ENCODE results near the gene CELF4.

Gene CELF4

GRCh38 chr18:37440206-37440605, 125.4 kb downstream of the CELF4 start:
- TF ChIP-seq TCF12 (IDR thresholded peaks at IDR 0.05; ENCODE audit: low read depth): no peak

- no peak for TF ChIP-seq CEBPB (IDR thresholded peaks at IDR 0.05)
- no peak for TF ChIP-seq TAF1 (IDR thresholded peaks at IDR 0.05; ENCODE audit: low read depth)
- no peak for TF ChIP-seq TCF12 (IDR thresholded peaks at IDR 0.05; ENCODE audit: low read depth)
- TF ChIP-seq TEAD4 (IDR thresholded peaks at IDR 0.05): no peak
- no peak for TF ChIP-seq EP300 (IDR thresholded peaks at IDR 0.05; ENCODE audit: borderline replicate concordance)
- no peak for TF ChIP-seq USF1 (IDR thresholded peaks at IDR 0.05)
- no peak for TF ChIP-seq REST (IDR thresholded peaks at IDR 0.05; ENCODE audit: low read depth)
- no peak for TF ChIP-seq EGR1 (IDR thresholded peaks at IDR 0.05)
- no peak for TF ChIP-seq ZBTB7A (IDR thresholded peaks at IDR 0.05; ENCODE audit: low read depth)
- TF ChIP-seq NFIC (IDR thresholded peaks at IDR 0.05): no peak
- no peak for TF ChIP-seq CREB1 (IDR thresholded peaks at IDR 0.05; ENCODE audit: low read depth)
- no peak for TF ChIP-seq FOXM1 (IDR thresholded peaks at IDR 0.05; ENCODE audit: borderline replicate concordance, low read depth)
Observed at GRCh38 chr18:37438417-37439180, 127.0 kb downstream of the CELF4 start.

DNA sequence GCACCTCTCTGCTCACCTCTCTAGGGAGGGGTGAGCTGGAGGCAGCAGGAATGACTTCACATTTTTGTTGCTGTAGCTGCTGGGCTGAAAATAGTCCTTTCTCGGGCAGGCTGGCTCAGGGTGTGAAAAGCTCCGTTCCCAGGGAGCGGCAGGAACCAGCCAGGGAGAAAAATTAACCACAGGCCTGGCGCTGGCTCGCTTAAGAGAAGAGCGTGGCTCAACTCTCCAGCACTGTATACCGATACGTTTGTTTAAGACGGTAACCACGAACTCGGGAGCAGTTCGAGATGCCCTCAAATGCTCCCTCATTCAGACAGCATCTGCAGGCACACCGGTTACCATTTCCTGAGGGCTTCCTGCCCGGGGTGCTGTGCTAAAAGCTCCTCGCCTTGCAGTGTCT, 129.6 kb downstream of the CELF4 start:
- TF ChIP-seq USF1 (IDR thresholded peaks at IDR 0.05) (no peak), REST (IDR thresholded peaks at IDR 0.05; ENCODE audit: low read depth) (no peak), ZBTB7A (IDR thresholded peaks at IDR 0.05; ENCODE audit: low read depth) (no peak), NFIC (IDR thresholded peaks at IDR 0.05) (no peak), TEAD4 (IDR thresholded peaks at IDR 0.05) (no peak), CREB1 (IDR thresholded peaks at IDR 0.05; ENCODE audit: low read depth) (no peak), EGR1 (IDR thresholded peaks at IDR 0.05) (no peak), TCF12 (IDR thresholded peaks at IDR 0.05; ENCODE audit: low read depth) (no peak), RAD21 (IDR thresholded peaks at IDR 0.05; ENCODE audit: low read depth) (no peak), TAF1 (IDR thresholded peaks at IDR 0.05; ENCODE audit: low read depth) (no peak), EP300 (IDR thresholded peaks at IDR 0.05; ENCODE audit: borderline replicate concordance) (no peak), CEBPB (IDR thresholded peaks at IDR 0.05) (no peak), FOXM1 (IDR thresholded peaks at IDR 0.05; ENCODE audit: borderline replicate concordance, low read depth) (no peak), YY1 (IDR thresholded peaks at IDR 0.05; ENCODE audit: low read depth) (no peak)
- TF ChIP-seq, protein P1, sequence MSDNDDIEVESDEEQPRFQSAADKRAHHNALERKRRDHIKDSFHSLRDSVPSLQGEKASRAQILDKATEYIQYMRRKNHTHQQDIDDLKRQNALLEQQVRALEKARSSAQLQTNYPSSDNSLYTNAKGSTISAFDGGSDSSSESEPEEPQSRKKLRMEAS (IDR thresholded peaks at IDR 0.05): no peak

DNA sequence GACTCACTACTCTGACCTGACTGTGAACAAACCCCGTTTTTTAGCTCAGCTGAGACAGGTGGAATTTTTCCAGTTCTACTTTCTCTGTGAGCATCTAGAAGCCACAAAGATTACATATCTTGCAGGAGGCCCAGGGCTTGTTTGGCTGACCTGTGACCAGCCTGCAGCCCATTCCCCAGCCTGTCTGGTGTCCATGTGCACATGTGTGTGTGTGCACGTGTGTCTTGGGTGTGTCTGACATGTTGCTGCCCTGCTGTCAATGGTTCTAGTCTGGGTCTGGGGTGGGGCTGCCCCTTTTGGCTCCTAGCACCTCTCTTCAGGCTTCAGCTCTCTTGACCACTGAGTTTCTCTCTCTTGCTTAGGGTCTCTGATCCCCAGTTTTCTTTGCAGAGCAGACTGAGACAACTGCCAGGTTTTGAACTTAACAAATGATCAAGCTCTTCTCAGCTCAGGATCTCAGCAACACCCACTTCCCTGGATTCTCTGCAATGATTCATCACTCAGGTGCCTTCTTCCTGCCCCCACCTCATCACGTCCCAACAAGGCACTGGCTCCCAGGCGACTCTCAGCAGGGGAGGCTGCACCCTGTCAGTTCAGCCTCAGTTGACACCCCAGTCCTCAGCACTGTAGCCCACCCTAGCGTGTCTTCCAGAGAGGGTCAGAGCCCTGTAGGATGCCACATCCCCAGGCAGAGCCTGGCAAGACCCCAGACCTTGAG, 130.3 kb downstream of the CELF4 start:
- TF ChIP-seq FOXM1 (IDR thresholded peaks at IDR 0.05; ENCODE audit: borderline replicate concordance, low read depth) (no peak), EP300 (IDR thresholded peaks at IDR 0.05; ENCODE audit: borderline replicate concordance) (no peak)

DNA sequence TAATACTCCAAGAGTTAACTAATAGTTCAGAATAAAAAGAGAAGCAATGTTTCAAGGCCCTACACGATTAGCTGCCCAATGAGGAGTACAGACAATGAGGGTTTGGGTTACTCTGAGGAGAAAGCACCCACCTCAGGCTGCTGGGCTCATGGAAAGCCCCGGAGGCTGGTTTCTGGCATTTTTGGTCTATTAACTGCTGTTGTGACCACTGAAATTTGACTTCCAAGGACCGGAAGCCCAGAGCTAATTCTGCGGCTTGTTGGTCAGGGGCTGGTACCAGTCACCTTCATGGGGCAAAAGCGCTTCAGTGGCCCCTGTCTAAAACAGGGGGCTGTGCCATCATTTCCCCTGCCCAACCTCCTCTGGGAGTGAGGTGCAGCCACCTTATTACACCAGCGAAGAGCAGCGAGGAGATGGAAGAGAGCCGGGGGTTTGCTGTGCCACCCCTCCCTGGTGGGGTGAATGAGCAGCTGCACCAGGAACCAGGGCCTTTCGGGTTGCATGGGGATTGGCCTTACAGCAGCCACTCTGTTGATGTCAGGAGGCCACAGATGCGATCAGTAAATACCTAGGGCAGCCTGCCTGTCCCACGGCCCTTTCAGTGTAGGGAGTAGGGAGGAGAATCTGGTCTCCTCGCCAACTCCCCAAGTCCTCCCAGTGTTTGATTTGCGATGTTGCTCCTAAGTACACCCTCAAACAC, 131.3 kb downstream of the CELF4 start:
- no peak for TF ChIP-seq EGR1 (IDR thresholded peaks at IDR 0.05)
- no peak for TF ChIP-seq CEBPB (IDR thresholded peaks at IDR 0.05)
- no peak for TF ChIP-seq REST (IDR thresholded peaks at IDR 0.05; ENCODE audit: low read depth)

Data from Ishikawa (cell line).